Measurements from ENCODE around the gene PUS1.
"Not testable (repeated sequence)": the region's sequence is repeated elsewhere in the genome, so short reads cannot be mapped to it uniquely, and the experiment has no call there.

Gene PUS1

DNA sequence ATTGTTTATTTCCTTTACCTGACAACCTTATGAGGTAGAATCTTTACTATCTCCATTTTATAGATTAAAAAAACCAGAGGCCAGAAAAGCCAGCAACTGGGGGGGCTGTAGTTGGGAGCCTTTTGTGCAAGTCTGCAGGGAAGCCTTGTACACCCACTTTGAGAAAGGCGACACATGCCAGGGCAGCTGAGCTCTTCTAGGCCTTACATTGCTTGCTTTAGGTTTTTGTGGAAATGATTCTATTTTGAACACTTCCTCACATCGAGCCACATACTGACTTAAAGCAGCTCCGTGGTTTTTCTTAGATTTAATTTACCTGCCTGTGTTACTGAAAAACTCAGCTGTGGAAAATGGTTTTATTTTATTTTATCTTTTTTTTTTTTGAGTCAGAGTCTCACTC, 55.3 kb downstream of the PUS1 start:
- Histone ChIP-seq H3K27me3 (ENCODE audit: control insufficient read depth in 2 of 2, insufficient read depth in 2 of 2, low read length in 2 of 2) (no peaks in the 10 kb centered on the region), H3K27ac (ENCODE audit: low read depth in 2 of 2, low read length in 2 of 2) (no peak overlapping the region), H3K9ac (ENCODE audit: low read depth in 1 of 2, low read length in 2 of 2) (no peak overlapping the region), H3K4me1 (ENCODE audit: control insufficient read depth in 2 of 2, insufficient read depth in 2 of 2, low read length in 2 of 2) (no peaks in the 10 kb centered on the region), H3K4me3 (ENCODE audit: low read length in 2 of 2) (no peak overlapping the region), H3K36me3 (ENCODE audit: control insufficient read depth in 2 of 2, insufficient read depth in 2 of 2, low read length in 2 of 2) (peaks cover 54 to 71% of the 10 kb centered on the region in 2 donors), H3K9me3 (ENCODE audit: control insufficient read depth in 2 of 2, low read length in 2 of 2) (no peaks in the 10 kb centered on the region)

DNA sequence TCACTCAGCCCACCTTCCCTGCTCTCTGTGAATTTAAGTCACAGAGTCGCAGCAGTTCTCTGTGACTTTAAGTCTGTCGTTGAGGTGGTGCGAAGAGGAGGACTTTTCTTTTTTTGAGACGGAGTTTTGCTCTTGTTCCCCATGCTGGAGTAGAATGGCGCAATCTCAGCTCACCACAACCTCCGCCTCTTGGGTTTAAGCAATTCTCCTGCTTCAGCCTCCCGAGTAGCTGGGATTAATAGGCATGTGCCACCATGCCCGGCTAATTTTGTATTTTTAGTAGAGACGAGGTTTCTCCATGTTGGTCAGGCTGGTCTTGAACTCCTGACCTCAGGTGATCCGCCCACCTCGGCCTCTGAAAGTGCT, 56.4 kb downstream of the PUS1 start:
- not testable (repeated sequence) for H3K27ac ChIP-seq (ENCODE audit: low read depth in 2 of 2, low read length in 2 of 2); H3K4me3 ChIP-seq (ENCODE audit: low read length in 2 of 2); H3K9ac ChIP-seq (ENCODE audit: low read depth in 1 of 2, low read length in 2 of 2); H3K9me3 ChIP-seq (ENCODE audit: control insufficient read depth in 2 of 2, low read length in 2 of 2); H3K27me3 ChIP-seq (ENCODE audit: control insufficient read depth in 2 of 2, insufficient read depth in 2 of 2, low read length in 2 of 2); H3K4me1 ChIP-seq (ENCODE audit: control insufficient read depth in 2 of 2, insufficient read depth in 2 of 2, low read length in 2 of 2)
- peaks cover 55 to 74% of the 10 kb centered on the region in 2 donors for H3K36me3 ChIP-seq (ENCODE audit: control insufficient read depth in 2 of 2, insufficient read depth in 2 of 2, low read length in 2 of 2)

DNA sequence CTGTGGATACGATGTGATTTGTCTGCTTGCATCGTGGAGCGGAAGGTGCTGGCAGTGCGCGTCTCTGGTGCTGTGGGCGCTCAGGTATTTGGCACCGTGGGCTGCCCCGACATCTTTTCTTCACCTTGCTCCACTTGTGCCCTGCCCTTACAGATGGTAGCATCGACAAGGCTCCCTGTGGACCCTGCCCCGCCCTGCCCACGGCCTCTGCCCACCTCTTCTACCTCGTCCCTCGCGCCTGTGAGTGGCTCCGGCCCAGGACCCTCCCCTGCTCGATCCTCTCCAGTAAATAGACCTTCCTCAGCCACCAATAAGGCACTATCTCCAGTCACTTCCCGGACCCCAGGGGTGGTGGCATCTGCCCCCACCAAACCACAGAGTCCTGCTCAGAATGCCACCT, 57.3 kb downstream of the PUS1 start:
- peaks cover 57 to 77% of the 10 kb centered on the region in 2 donors for H3K36me3 ChIP-seq (ENCODE audit: control insufficient read depth in 2 of 2, insufficient read depth in 2 of 2, low read length in 2 of 2)
- no peaks in the 10 kb centered on the region for H3K4me1 ChIP-seq (ENCODE audit: control insufficient read depth in 2 of 2, insufficient read depth in 2 of 2, low read length in 2 of 2)
- no peak overlapping the region for H3K27ac ChIP-seq (ENCODE audit: low read depth in 2 of 2, low read length in 2 of 2)
- no peaks in the 10 kb centered on the region for H3K27me3 ChIP-seq (ENCODE audit: control insufficient read depth in 2 of 2, insufficient read depth in 2 of 2, low read length in 2 of 2)
- H3K9me3 ChIP-seq (ENCODE audit: control insufficient read depth in 2 of 2, low read length in 2 of 2), result no peaks in the 10 kb centered on the region
- H3K9ac ChIP-seq (ENCODE audit: low read depth in 1 of 2, low read length in 2 of 2), result no peak overlapping the region
- H3K4me3 ChIP-seq (ENCODE audit: low read length in 2 of 2), result no peak overlapping the region

DNA sequence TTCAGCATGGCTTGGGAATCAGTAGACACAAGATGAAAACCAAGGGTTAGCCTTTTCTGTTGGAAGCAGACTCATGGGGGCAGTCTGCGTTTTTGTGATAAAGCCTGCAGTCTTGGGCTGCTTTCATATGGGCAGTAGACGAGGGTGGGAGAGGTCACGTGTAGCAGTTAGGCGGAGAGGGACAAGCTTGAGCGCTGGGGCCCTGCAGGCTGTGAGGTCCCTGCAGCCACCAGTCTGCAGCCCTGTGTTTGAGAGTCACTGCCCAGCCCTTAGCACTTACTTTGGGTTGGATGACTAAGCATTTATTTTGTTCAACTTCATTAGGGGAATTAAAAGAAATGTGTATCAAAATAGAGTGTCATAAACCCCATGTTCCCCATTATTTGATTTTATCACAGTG, 57.8 kb downstream of the PUS1 start:
- H3K36me3 ChIP-seq (ENCODE audit: control insufficient read depth in 2 of 2, insufficient read depth in 2 of 2, low read length in 2 of 2), result peaks cover 54 to 74% of the 10 kb centered on the region in 2 donors
- no peaks in the 10 kb centered on the region for H3K27me3 ChIP-seq (ENCODE audit: control insufficient read depth in 2 of 2, insufficient read depth in 2 of 2, low read length in 2 of 2)
- H3K27ac ChIP-seq (ENCODE audit: low read depth in 2 of 2, low read length in 2 of 2), result no peak overlapping the region
- H3K9me3 ChIP-seq (ENCODE audit: control insufficient read depth in 2 of 2, low read length in 2 of 2), result no peaks in the 10 kb centered on the region
- H3K4me1 ChIP-seq (ENCODE audit: control insufficient read depth in 2 of 2, insufficient read depth in 2 of 2, low read length in 2 of 2), result no peaks in the 10 kb centered on the region
- no peak overlapping the region for H3K4me3 ChIP-seq (ENCODE audit: low read length in 2 of 2)
- no peak overlapping the region for H3K9ac ChIP-seq (ENCODE audit: low read depth in 1 of 2, low read length in 2 of 2)

DNA sequence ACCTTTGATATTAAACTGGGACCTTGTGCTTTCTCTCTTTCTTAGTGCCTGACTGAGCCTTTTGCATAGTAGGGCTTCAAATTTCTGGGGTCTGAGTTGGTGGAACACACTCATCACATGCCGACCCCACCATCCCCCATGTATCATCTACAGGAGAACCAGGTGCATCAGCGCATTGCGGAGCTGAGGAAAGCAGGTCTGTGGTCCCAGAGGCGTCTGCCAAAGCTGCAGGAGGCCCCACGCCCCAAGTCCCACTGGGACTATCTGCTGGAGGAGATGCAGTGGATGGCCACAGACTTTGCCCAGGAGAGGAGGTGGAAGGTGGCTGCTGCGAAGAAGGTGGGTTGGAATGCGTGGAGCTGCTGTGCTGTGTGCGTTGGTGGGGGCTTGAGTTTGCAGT, 58.5 kb downstream of the PUS1 start:
- no peaks in the 10 kb centered on the region for H3K27me3 ChIP-seq (ENCODE audit: control insufficient read depth in 2 of 2, insufficient read depth in 2 of 2, low read length in 2 of 2)
- no peak overlapping the region for H3K4me3 ChIP-seq (ENCODE audit: low read length in 2 of 2)
- peaks cover 59 to 74% of the 10 kb centered on the region in 2 donors for H3K36me3 ChIP-seq (ENCODE audit: control insufficient read depth in 2 of 2, insufficient read depth in 2 of 2, low read length in 2 of 2)
- H3K27ac ChIP-seq (ENCODE audit: low read depth in 2 of 2, low read length in 2 of 2), result no peak overlapping the region
- H3K9ac ChIP-seq (ENCODE audit: low read depth in 1 of 2, low read length in 2 of 2), result no peak overlapping the region
- no peaks in the 10 kb centered on the region for H3K9me3 ChIP-seq (ENCODE audit: control insufficient read depth in 2 of 2, low read length in 2 of 2)
- no peaks in the 10 kb centered on the region for H3K4me1 ChIP-seq (ENCODE audit: control insufficient read depth in 2 of 2, insufficient read depth in 2 of 2, low read length in 2 of 2)

DNA sequence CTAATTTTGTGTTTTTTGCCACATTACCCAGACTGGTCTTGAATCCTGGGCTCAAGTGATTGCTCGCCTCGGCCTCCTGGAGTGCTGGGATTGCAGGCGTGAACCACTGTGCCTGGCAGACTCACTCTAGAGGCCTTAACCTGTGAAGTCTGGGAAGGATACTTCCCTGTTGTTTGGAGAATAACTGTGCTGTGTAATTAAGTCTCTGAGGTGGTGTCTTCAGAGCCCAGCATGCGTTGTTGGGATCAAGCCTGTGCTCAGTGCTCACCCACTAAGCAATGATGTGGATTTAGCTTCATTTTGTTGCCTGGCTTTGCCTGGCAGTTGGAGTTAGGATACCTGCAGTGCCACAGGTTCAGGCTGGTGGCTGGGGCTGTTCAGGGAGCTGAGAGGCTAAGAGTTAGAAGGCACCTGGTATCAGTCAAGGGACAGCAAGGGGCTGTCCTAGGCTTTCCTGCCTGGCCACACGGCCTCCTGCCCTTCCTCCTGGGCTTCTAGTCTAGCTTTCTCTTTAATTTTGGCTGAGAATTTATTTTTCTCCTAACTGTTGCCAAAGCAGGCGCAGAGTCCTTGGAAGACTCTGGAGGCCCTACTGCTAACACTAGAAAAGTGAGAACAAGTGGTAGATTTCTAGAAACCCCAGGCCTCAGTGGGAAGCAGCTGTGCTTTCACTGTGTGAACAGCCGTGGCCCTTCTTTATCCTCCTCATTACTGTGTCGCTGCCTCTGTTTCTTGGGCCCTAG, 59.1 kb downstream of the PUS1 start:
- no peak overlapping the region for H3K4me3 ChIP-seq (ENCODE audit: low read length in 2 of 2)
- no peaks in the 10 kb centered on the region for H3K27me3 ChIP-seq (ENCODE audit: control insufficient read depth in 2 of 2, insufficient read depth in 2 of 2, low read length in 2 of 2)
- peaks cover 62 to 76% of the 10 kb centered on the region in 2 donors for H3K36me3 ChIP-seq (ENCODE audit: control insufficient read depth in 2 of 2, insufficient read depth in 2 of 2, low read length in 2 of 2)
- no peak overlapping the region for H3K9ac ChIP-seq (ENCODE audit: low read depth in 1 of 2, low read length in 2 of 2)
- H3K4me1 ChIP-seq (ENCODE audit: control insufficient read depth in 2 of 2, insufficient read depth in 2 of 2, low read length in 2 of 2), result no peaks in the 10 kb centered on the region
- H3K27ac ChIP-seq (ENCODE audit: low read depth in 2 of 2, low read length in 2 of 2), result no peak overlapping the region
- no peaks in the 10 kb centered on the region for H3K9me3 ChIP-seq (ENCODE audit: control insufficient read depth in 2 of 2, low read length in 2 of 2)

DNA sequence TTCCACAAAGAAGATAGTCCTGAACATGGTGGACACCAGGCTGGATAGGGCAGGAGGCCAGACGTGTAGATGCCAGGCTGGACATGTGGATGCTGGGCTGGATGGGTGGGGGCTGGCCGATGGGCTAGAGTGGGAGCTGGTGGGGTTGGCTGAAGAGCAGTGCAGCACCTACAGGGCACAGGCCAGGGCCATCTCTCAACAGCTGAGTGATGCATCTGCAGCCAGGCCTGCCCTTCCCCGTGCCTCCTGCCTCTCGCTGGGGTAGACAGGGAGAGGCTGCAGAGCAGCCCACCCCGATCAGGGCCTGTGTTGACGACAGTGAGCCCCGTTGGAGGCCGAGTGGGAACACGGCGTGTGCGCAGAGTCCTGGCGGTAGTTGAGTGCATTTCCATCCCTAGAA, 59.9 kb downstream of the PUS1 start:
- Histone ChIP-seq H3K9me3 (ENCODE audit: control insufficient read depth in 2 of 2, low read length in 2 of 2) (no peaks in the 10 kb centered on the region), H3K9ac (ENCODE audit: low read depth in 1 of 2, low read length in 2 of 2) (no peak overlapping the region), H3K36me3 (ENCODE audit: control insufficient read depth in 2 of 2, insufficient read depth in 2 of 2, low read length in 2 of 2) (peaks cover 65 to 80% of the 10 kb centered on the region in 2 donors), H3K27ac (ENCODE audit: low read depth in 2 of 2, low read length in 2 of 2) (no peak overlapping the region), H3K27me3 (ENCODE audit: control insufficient read depth in 2 of 2, insufficient read depth in 2 of 2, low read length in 2 of 2) (no peaks in the 10 kb centered on the region), H3K4me1 (ENCODE audit: control insufficient read depth in 2 of 2, insufficient read depth in 2 of 2, low read length in 2 of 2) (no peaks in the 10 kb centered on the region), H3K4me3 (ENCODE audit: low read length in 2 of 2) (no peak overlapping the region)

DNA sequence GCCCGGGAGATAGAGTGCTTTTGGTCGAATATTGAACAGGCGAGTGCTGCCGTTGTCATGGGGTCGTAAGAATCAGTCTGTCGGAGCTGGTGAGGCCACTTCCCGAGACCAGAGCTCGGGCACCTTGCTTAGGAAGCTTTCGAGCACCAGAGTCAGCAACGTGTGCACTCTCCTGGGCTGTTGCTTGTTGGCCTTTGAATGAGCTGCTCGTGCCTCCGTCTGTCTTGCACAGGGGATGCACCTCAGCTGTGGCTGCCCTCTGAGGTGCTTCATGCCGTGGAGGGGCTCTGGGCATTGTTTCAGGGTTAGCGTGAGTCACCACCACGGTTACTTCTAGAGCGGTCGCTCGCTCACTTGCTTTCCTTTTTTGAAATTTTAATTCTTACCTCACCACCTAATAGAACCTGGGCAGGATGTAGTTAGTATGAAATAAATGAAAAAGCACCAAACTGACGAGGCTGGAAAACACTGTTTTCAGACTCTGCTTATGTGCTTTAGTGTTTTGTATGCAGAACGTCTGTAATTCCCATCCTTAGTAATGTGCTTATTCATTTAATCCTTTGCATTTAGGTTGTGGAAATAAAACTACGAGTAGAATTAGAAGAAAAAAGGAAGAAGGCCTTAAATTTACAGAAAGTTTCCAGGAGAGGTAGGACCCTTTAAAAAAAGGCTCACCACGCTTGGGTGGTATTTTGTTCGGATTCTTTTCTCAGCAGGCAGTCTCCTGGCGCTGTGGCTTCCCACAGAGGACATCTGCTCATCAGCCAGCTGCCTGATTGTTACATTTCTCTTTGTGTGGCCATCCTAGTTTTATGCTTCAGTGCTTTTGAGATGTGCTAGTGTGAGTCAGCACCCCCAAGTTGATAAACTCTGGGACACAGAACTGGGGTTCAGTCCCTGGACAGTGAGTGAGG, 61.2 kb downstream of the PUS1 start:
- Histone ChIP-seq H3K27me3 (ENCODE audit: control insufficient read depth in 2 of 2, insufficient read depth in 2 of 2, low read length in 2 of 2) (no peaks in the 10 kb centered on the region), H3K9ac (ENCODE audit: low read depth in 1 of 2, low read length in 2 of 2) (no peak overlapping the region), H3K36me3 (ENCODE audit: control insufficient read depth in 2 of 2, insufficient read depth in 2 of 2, low read length in 2 of 2) (peaks cover 75 to 85% of the 10 kb centered on the region in 2 donors), H3K4me1 (ENCODE audit: control insufficient read depth in 2 of 2, insufficient read depth in 2 of 2, low read length in 2 of 2) (no peaks in the 10 kb centered on the region), H3K27ac (ENCODE audit: low read depth in 2 of 2, low read length in 2 of 2) (no peak overlapping the region), H3K4me3 (ENCODE audit: low read length in 2 of 2) (no peak overlapping the region), H3K9me3 (ENCODE audit: control insufficient read depth in 2 of 2, low read length in 2 of 2) (no peaks in the 10 kb centered on the region)

DNA sequence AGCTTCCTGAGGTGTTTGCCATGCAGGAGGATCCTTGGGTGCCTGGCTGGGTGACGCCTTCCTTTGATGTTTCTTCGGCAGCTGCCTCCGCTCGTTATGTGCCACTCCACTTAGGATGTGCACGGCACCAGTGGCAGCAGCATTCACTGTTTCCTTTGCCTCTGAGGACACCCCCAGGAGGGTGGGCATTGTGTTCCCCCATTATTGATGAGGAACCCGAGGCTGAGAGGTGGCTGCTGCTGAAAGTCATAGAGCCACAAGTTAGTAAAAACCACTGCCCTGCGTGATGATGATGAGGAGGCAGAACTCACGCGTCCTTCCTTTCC, 61.9 kb downstream of the PUS1 start:
- Histone ChIP-seq H3K27me3 (ENCODE audit: control insufficient read depth in 2 of 2, insufficient read depth in 2 of 2, low read length in 2 of 2) (no peaks in the 10 kb centered on the region), H3K9me3 (ENCODE audit: control insufficient read depth in 2 of 2, low read length in 2 of 2) (no peaks in the 10 kb centered on the region), H3K27ac (ENCODE audit: low read depth in 2 of 2, low read length in 2 of 2) (no peak overlapping the region), H3K4me3 (ENCODE audit: low read length in 2 of 2) (no peak overlapping the region), H3K9ac (ENCODE audit: low read depth in 1 of 2, low read length in 2 of 2) (no peak overlapping the region), H3K36me3 (ENCODE audit: control insufficient read depth in 2 of 2, insufficient read depth in 2 of 2, low read length in 2 of 2) (peaks cover 75 to 88% of the 10 kb centered on the region in 2 donors), H3K4me1 (ENCODE audit: control insufficient read depth in 2 of 2, insufficient read depth in 2 of 2, low read length in 2 of 2) (no peaks in the 10 kb centered on the region)

DNA sequence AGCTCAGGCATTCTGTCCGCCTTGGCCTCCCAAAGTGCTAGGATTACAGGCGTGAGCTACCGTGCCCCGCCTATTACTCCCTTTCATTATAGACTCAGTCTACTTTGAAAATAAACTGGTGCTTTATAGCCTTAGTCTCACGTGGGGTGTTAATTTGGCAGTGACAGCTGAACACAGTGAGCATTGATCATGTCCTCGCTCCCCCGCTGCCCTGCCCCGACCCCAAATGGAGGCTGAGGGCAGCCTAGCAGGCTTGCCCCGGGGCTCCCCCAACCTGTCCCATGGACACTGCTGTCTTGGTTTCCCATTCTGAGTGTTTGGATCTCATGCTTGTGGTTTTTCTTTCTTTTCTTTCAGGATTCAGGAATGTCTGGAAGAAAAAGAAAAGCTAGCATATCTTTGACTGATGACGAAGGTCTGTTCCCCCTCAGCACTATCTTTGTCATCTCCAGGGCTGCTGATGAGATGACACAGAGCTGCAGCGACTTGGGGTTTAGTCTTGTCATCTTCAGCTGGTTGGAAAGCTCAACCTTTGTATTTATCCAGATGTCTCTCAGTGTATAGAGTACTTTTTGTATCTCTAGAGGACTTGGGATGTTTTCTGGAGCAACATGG, 62.8 kb downstream of the PUS1 start:
- Histone ChIP-seq H3K9ac (ENCODE audit: low read depth in 1 of 2, low read length in 2 of 2) (no peak overlapping the region), H3K36me3 (ENCODE audit: control insufficient read depth in 2 of 2, insufficient read depth in 2 of 2, low read length in 2 of 2) (peaks cover 71 to 82% of the 10 kb centered on the region in 2 donors), H3K9me3 (ENCODE audit: control insufficient read depth in 2 of 2, low read length in 2 of 2) (no peaks in the 10 kb centered on the region), H3K4me1 (ENCODE audit: control insufficient read depth in 2 of 2, insufficient read depth in 2 of 2, low read length in 2 of 2) (no peaks in the 10 kb centered on the region), H3K27ac (ENCODE audit: low read depth in 2 of 2, low read length in 2 of 2) (no peak overlapping the region), H3K27me3 (ENCODE audit: control insufficient read depth in 2 of 2, insufficient read depth in 2 of 2, low read length in 2 of 2) (no peaks in the 10 kb centered on the region), H3K4me3 (ENCODE audit: low read length in 2 of 2) (no peak overlapping the region)
